ENCODE results near the gene CREB3L4.

DNA sequence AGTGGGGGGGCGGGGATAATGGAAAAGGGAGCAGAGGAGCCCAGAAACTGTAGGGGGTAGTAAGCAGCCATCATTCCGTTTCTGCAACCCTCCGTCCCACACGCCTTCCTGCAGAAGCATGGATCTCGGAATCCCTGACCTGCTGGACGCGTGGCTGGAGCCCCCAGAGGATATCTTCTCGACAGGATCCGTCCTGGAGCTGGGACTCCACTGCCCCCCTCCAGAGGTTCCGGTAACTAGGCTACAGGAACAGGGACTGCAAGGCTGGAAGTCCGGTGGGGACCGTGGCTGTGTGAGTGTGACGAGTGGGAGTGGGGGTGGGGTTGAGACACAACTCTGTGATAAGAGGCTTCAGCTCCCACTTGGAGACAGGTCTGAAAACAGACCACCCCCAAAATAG, 706 bp downstream of the CREB3L4 start:
- TF ChIP-seq, protein P1, sequence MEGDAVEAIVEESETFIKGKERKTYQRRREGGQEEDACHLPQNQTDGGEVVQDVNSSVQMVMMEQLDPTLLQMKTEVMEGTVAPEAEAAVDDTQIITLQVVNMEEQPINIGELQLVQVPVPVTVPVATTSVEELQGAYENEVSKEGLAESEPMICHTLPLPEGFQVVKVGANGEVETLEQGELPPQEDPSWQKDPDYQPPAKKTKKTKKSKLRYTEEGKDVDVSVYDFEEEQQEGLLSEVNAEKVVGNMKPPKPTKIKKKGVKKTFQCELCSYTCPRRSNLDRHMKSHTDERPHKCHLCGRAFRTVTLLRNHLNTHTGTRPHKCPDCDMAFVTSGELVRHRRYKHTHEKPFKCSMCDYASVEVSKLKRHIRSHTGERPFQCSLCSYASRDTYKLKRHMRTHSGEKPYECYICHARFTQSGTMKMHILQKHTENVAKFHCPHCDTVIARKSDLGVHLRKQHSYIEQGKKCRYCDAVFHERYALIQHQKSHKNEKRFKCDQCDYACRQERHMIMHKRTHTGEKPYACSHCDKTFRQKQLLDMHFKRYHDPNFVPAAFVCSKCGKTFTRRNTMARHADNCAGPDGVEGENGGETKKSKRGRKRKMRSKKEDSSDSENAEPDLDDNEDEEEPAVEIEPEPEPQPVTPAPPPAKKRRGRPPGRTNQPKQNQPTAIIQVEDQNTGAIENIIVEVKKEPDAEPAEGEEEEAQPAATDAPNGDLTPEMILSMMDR (tag by site-specific recombination; IDR thresholded peaks at IDR 0.05): no peak
- TF ChIP-seq ZNF670 (tag by site-specific recombination; IDR thresholded peaks at IDR 0.05; ENCODE audit: low read depth): no peak
- TF ChIP-seq, protein P2, sequence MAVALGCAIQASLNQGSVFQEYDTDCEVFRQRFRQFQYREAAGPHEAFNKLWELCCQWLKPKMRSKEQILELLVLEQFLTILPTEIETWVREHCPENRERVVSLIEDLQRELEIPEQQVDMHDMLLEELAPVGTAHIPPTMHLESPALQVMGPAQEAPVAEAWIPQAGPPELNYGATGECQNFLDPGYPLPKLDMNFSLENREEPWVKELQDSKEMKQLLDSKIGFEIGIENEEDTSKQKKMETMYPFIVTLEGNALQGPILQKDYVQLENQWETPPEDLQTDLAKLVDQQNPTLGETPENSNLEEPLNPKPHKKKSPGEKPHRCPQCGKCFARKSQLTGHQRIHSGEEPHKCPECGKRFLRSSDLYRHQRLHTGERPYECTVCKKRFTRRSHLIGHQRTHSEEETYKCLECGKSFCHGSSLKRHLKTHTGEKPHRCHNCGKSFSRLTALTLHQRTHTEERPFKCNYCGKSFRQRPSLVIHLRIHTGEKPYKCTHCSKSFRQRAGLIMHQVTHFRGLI (tag by site-specific recombination; IDR thresholded peaks at IDR 0.05): no peak
- TF ChIP-seq ZNF157 (tag by site-specific recombination; IDR thresholded peaks at IDR 0.05): no peak
- TF ChIP-seq YY1 (tag by site-specific recombination; IDR thresholded peaks at IDR 0.05): no peak

Data from HEK293 (cell line).